Esophagus muscularis mucosa (tissue), 3 donors: Measurements from ENCODE around the gene ADK.

Source experiments
- CTCF ChIP-seq, 3 experiments: fragments of 200-600 bp in 2 of 3; fragments of 450-650 bp in 1 of 3; sonication (generic) in 2 of 3; IDR thresholded peaks; one replicate each; pipeline ENCODE4 v1.5.1; 2017 to 2019; ENCODE audit warnings: antibody characterized with exemption in 3 of 3, mild to moderate bottlenecking in 2 of 3, moderate library complexity in 1 of 3
- POLR2A ChIP-seq: fragments of 450-650 bp; IDR thresholded peaks from one replicate; pipeline ENCODE4 v1.6.1; 2017; ENCODE audit warnings: antibody characterized with exemption, moderate library complexity, mild to moderate bottlenecking, low read depth
- POLR2AphosphoS5 ChIP-seq, 2 donors: sonication (generic); formaldehyde crosslinking; IDR thresholded peaks; one replicate each; pipeline ENCODE4 v1.6.1; 2017; ENCODE audit warnings: antibody characterized with exemption in 2 of 2

GRCh38 chr10:74738985-74739567, 588.1 kb downstream of the ADK start:
- peak; percentile 20 to 41 (median 32) for TF ChIP-seq CTCF (IDR thresholded peaks at IDR 0.05)
- no peak for TF ChIP-seq POLR2A
- TF ChIP-seq POLR2AphosphoS5 (IDR thresholded peaks at IDR 0.05), result no peak
